Activated CD4-positive, alpha-beta memory T cell treated with anti-CD3 and anti-CD28 coated beads for 36 hours (primary cell): ENCODE results near the gene HMOX2. TPM values are rescaled to one million over a fixed set of nuclear protein-coding genes. Genes with fewer than 3 reads are reported as not detected.

Experiments used
- CTCF ChIA-PET: fragments of 350-600 bp; sonication (Branson Sonifier 250); formaldehyde crosslinking; loops from one replicate; lab custom pipeline; 2021; ENCODE audit warnings: antibody characterized with exemption, inconsistent platforms; lab: Charles Lee
- POLR2A ChIA-PET: fragments of 350-600 bp; sonication (Branson Sonifier 250); formaldehyde crosslinking; loops from one replicate; lab custom pipeline; 2021; ENCODE audit warnings: antibody characterized with exemption; lab: Charles Lee
- DNase-seq: peaks from one replicate; pipeline ENCODE4 v3.0.0-alpha.2; 2020
- H3K27ac Mint-ChIP-seq: one replicate; pipeline ENCODE4 v1.8.0; 2021; ENCODE audit warnings: mixed read lengths
- H3K27me3 Mint-ChIP-seq: one replicate; pipeline ENCODE4 v1.8.0; 2021; ENCODE audit warnings: mixed read lengths
- H3K36me3 Mint-ChIP-seq: one replicate; pipeline ENCODE4 v1.8.0; 2021; ENCODE audit warnings: mixed read lengths
- H3K4me1 Mint-ChIP-seq: one replicate; pipeline ENCODE4 v1.8.0; 2021; ENCODE audit warnings: low read depth, mixed read lengths
- H3K4me3 Mint-ChIP-seq: one replicate; pipeline ENCODE4 v1.8.0; 2021; ENCODE audit warnings: mild to moderate bottlenecking, mixed read lengths
- H3K9me3 Mint-ChIP-seq: one replicate; pipeline ENCODE4 v1.8.0; 2021; ENCODE audit warnings: mixed read lengths
- intact Hi-C: fragments of 100-400 bp; cut with micrococcal nuclease; formaldehyde crosslinking; loops from one replicate; pipeline ENCODE4 v1.15.1; 2023
- total RNA-seq, 2 experiments: library from RNA; stranded (reverse); gene quantifications; one replicate each; pipeline ENCODE4 v1.2.3, GENCODE V29; 2021

The HMOX2 gene
- total RNA-seq, 2 experiments from 2014 or later = 69.1 to 76.0 TPM

DNA sequence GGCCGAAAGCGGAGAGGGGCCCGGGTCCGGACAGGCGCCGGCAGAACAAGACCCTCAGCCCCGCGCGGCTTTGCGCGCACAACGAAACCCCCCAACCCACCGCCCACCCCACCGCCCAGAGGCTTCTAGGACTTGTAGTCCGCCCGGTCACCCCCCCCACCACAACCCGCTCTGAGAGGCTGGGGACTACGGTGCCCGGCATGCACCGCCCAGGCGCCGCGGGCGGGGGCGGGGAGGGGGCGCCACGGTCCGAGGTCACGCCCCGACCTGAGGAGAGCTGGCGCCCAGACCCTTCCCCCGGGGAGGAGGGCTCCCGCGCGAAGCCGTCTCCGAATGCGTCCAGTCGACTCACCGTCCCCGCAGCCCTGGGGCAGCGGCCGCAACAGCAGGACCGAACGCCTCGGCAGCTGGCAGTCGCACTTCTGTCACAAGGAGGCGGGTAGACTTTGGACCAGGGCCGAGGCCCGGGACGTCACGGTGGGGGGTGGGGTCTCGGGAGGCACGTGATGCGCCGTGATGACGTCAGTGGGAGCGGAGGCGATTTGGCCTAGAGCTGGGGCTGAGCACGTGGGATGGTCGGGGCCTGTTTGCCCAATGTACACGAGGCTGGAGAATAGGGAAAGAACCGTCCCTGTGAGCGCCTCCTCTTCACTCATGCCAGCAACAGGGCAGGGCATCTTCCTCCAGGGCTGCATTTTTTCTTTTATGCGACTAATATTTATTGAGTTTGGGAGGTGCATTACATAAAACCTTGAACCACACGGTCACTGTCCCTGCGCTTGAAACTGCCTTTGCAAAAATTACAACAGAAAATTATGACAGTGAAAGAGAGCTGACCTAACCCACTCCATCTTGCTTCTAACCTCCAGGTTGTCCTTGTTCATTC lies 62.4 kb downstream of the HMOX2 start, which contains the start of gene CDIP1:
TSS of gene CDIP1 (minus strand) at position 424 of the 886 bp plus-strand sequence. CDS start 24,643 bp downstream, outside the sequence.
- intact Hi-C loops = loop anchor here (1.0 to 5.0 kb wide), 5 partner anchors 9 to 126 kb away; partner anchors contain the start of genes DNAJA3 and HMOX2
- Mint-ChIP-seq H3K9me3 (peaks cover 11% of the 10 kb centered on the region), H3K4me3 (peak within 1 kb of the TSS; percentile 72), H3K36me3 (peaks cover 8% of the 10 kb centered on the region), H3K27me3 (no peaks in the 10 kb centered on the region), H3K27ac (peak within 1 kb of the TSS; percentile 12), H3K4me1 (peaks cover 33% of the 10 kb centered on the region)
- POLR2A ChIA-PET = interaction anchor here (0.8 to 1.1 kb wide), 7 partner anchors 9 to 228 kb away, joined by 3 to 4 read pairs (median 3); partner anchors contain the start of genes CORO7 and MGRN1
- CTCF ChIA-PET = interaction anchor here (0.6 to 2.8 kb wide), 6 partner anchors 9 to 138 kb away, joined by 3 to 25 read pairs (median 4); no protein-coding TSS in a partner anchor
- peak; percentile 99 for DNase-seq

DNA sequence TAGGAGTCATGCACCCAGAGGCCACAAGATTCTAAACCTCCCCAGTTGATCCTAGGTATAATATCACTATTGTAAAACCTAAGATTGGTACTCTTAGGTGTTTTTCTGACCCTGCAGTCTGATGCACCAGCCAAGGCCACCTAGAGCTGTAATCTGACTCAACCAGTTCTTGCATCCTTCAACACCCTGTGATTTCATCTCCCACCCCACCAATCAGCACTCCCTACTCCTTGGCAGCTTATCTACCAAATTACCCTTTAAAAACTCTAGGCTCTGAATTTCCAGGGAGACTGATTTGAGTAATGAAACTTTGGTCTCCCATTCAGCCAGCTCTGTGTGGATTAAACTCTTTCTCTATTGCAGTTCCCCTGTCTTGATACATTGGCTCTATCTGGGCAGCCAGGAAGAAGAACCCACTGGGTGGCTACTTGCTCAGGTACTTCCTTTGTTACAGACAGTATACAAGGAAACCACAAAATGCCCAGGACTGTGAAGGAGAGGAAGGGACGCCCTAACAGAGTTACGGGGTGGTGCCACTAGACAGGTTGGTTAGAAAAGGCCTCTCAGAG lies 63.6 kb downstream of the HMOX2 start:
- ChIA-PET CTCF (interaction anchor here (0.9 to 1.5 kb wide), 5 partner anchors 9 to 84 kb away, joined by 3 to 10 read pairs (median 3); partner anchors contain the start of gene MGRN1), POLR2A (no interaction called here)
- DNase-seq = no peak
- H3K9me3 Mint-ChIP-seq = peaks cover 11% of the 10 kb centered on the region
- no peak overlapping the region for H3K27ac Mint-ChIP-seq
- H3K4me1 Mint-ChIP-seq = peaks cover 33% of the 10 kb centered on the region
- H3K36me3 Mint-ChIP-seq = peaks cover 8% of the 10 kb centered on the region
- H3K4me3 Mint-ChIP-seq = no peak overlapping the region
- intact Hi-C loops = loop anchor here (2.0 to 5.0 kb wide), 2 partner anchors 77 to 127 kb away; no protein-coding TSS in a partner anchor
- H3K27me3 Mint-ChIP-seq = no peaks in the 10 kb centered on the region

DNA sequence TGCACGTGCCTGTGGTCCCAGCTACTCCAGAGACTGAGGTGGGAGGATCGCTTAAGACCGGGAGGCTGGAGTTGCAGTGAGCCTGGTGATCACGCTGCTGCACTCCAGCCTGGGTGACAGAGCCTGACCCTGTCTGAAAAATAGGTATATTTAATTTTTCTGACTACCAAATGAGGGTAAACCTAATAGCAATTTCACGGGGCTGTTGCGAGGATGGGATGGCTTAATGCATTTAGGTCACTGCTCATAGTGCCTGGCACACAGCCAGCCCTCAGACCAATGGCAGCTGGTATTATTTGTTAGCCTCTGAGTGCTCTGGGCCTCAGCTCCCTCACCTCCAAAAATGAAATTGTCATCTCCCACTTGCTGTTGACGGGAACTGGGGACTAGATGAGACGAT lies 68.3 kb downstream of the HMOX2 start:
- Mint-ChIP-seq H3K4me3 (no peak overlapping the region), H3K9me3 (peaks cover 7% of the 10 kb centered on the region), H3K27me3 (no peaks in the 10 kb centered on the region), H3K36me3 (peaks cover 5% of the 10 kb centered on the region), H3K4me1 (peaks cover 2% of the 10 kb centered on the region), H3K27ac (no peak overlapping the region)
- POLR2A ChIA-PET = no interaction called here
- CTCF ChIA-PET = interaction anchor here (0.8 to 1.0 kb wide), 2 partner anchors 8 to 30 kb away, joined by 3 read pairs; no protein-coding TSS in a partner anchor
- DNase-seq = no peak
- intact Hi-C loops = no loop called here

DNA sequence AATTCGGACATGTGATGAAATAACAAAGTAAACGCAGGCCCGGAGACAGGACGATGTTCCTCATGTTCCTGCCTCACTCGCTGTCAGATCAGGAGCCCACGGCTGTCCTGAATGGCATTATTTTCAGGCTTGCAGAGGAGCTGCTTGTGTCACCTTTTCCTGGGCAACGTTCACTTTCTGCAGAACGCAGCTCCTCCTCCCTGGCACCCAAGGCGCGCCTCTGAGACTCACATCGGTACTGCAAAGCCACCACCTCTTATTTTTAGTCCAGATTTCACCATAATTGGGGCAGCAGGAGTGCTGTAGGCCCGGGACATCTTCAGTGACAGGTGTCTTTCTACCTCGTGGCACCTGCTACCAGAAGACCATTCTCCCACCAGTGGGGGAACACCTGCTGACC lies 71.9 kb downstream of the HMOX2 start:
- ChIA-PET CTCF (interaction anchor here (0.6 to 3.9 kb wide), 14 partner anchors 8 to 295 kb away, joined by 3 to 53 read pairs (median 4); partner anchors contain the start of gene MGRN1), POLR2A (no interaction called here)
- H3K27me3 Mint-ChIP-seq = no peaks in the 10 kb centered on the region
- intact Hi-C loops = loop anchor here (1.0 kb wide), 1 partner anchor 42 kb away; no protein-coding TSS in a partner anchor
- DNase-seq = no peak
- H3K27ac Mint-ChIP-seq = no peak overlapping the region
- H3K36me3 Mint-ChIP-seq = no peaks in the 10 kb centered on the region
- peaks cover 2% of the 10 kb centered on the region for H3K4me1 Mint-ChIP-seq
- no peak overlapping the region for H3K4me3 Mint-ChIP-seq
- no peaks in the 10 kb centered on the region for H3K9me3 Mint-ChIP-seq

DNA sequence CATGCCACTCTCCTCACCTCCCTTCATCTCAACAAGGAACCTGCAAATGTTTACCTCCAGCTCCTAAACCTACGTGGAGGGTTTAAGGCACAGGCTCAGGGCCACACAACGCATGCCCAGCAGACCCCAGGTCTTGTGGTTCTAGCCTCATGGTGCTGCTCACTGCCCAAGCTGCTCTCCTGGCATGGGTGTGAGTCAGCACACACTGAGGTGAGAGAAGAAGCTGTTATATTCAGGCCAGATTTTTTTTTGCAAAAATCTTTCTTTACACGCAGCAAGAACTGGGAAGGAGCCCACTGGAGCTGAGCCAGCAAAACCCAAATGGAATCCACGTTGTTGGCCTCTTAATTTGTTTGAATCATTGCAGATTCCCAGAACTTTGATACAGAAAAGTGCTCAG lies 74.4 kb downstream of the HMOX2 start:
- Mint-ChIP-seq H3K4me3 (no peak overlapping the region), H3K4me1 (peaks cover 2% of the 10 kb centered on the region), H3K27me3 (no peaks in the 10 kb centered on the region), H3K27ac (no peak overlapping the region), H3K9me3 (no peaks in the 10 kb centered on the region), H3K36me3 (no peaks in the 10 kb centered on the region)
- no peak for DNase-seq
- CTCF ChIA-PET = interaction anchor here (0.7 to 3.9 kb wide), 4 partner anchors 44 to 204 kb away, joined by 3 to 53 read pairs (median 3); no protein-coding TSS in a partner anchor
- intact Hi-C loops = no loop called here
- POLR2A ChIA-PET = no interaction called here

DNA sequence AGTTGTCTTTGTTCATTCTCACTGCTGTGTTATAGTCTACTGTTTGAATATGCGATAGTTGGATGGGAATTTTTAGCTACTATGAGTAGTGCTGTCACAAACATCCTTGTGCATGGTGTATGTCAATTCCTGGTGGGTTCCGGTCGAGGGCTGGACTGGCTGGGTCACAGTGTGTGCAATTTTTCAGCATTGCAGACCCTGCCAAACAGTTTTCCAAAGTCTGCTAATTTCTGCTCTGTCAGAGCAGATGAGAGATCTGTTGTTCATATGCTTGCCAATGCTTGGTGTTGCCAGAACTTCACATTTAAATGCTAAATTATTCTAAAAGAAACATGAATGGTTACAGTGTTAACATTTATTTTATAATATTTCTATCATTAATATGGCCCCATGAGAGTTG lies 76.3 kb downstream of the HMOX2 start:
- CTCF ChIA-PET = interaction anchor here (0.7 to 1.5 kb wide), 2 partner anchors 12 to 46 kb away, joined by 3 to 7 read pairs; no protein-coding TSS in a partner anchor
- Mint-ChIP-seq H3K4me1 (peaks cover 2% of the 10 kb centered on the region), H3K9me3 (no peaks in the 10 kb centered on the region), H3K4me3 (no peak overlapping the region), H3K27ac (no peak overlapping the region), H3K27me3 (no peaks in the 10 kb centered on the region), H3K36me3 (no peaks in the 10 kb centered on the region)
- POLR2A ChIA-PET = no interaction called here
- DNase-seq = no peak
- intact Hi-C loops = no loop called here

DNA sequence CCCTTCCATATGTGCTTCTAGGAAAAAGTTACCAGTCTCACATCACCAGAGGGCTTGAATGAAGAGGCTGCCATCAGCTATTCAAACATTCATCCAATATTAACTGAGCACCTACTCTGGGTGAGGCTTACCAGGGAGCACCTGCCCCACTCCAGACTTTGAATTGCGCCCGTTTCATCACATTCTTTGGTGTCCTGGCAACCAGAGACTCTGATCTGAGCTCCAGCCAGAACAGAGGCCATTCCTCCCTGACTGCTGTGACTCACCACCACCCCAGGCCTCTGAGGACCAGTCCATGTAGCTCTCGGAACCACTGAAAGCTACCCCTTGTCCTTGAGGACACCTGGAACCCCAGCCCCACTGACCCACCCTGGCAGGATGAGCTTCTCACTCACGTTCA lies 79.9 kb downstream of the HMOX2 start, which contains the start of gene C16orf96:
TSS of gene C16orf96 (plus strand) at position 229 of the 400 bp plus-strand sequence. CDS start at position 379, 150 bp downstream.
- Mint-ChIP-seq H3K4me1 (no peaks in the 10 kb centered on the region), H3K27me3 (no peaks in the 10 kb centered on the region), H3K9me3 (no peaks in the 10 kb centered on the region), H3K4me3 (no peak within 1 kb of the TSS), H3K27ac (no peak within 1 kb of the TSS), H3K36me3 (no peaks in the 10 kb centered on the region)
- POLR2A ChIA-PET = interaction anchor here (0.5 kb wide), 1 partner anchor 494 kb away, joined by 3 read pairs; no protein-coding TSS in a partner anchor
- intact Hi-C loops = no loop called here
- no peak for DNase-seq
- CTCF ChIA-PET = no interaction called here

DNA sequence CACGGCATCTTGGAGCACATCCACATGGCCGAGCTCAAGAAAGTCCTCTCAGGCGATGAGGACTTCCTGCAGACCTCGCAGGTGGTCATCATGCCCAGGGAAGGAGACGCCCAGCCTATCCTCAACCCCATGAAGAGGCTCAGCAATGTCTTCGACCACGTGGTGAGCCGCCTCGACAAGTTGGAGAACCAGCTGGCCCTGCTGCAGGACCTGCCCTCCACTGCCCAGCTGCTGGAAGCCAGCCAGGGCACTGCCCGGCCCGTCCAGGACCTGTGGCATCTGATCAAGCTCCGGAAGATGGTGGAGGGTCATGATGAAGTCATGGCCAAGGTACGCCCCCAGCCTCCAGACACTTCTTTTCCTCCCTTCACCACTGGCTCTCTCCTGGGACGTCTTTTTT lies 80.4 kb downstream of the HMOX2 start:
- Mint-ChIP-seq H3K27me3 (no peaks in the 10 kb centered on the region), H3K4me1 (no peaks in the 10 kb centered on the region), H3K36me3 (no peaks in the 10 kb centered on the region), H3K27ac (no peak overlapping the region), H3K9me3 (no peaks in the 10 kb centered on the region), H3K4me3 (no peak overlapping the region)
- ChIA-PET POLR2A (no interaction called here), CTCF (no interaction called here)
- intact Hi-C loops = no loop called here
- DNase-seq = no peak

DNA sequence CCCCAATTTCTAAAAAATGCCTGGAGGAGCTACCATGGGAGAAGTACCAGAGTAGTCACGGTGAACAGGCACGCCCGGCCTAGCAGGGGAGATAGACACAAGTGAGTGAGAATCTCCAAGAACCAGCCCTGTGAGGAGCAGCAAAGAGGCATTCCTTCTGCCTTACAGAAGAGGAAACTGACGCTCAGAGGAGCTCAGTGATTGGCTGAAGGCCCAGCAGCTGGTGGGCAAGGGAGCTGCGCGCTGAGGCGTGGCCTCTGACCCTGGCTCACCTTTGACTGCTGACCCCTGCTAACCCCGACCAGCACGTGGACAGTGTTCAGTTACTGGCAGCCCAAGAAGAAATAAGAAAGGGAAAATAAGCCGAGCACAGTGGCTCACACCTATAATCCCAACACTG lies 81.8 kb downstream of the HMOX2 start:
- intact Hi-C loops = no loop called here
- no peak for DNase-seq
- Mint-ChIP-seq H3K9me3 (no peaks in the 10 kb centered on the region), H3K4me1 (no peaks in the 10 kb centered on the region), H3K27ac (no peak overlapping the region), H3K4me3 (no peak overlapping the region), H3K27me3 (no peaks in the 10 kb centered on the region), H3K36me3 (no peaks in the 10 kb centered on the region)
- CTCF ChIA-PET = interaction anchor here (0.6 kb wide), 1 partner anchor 11 kb away, joined by 3 read pairs; no protein-coding TSS in a partner anchor
- POLR2A ChIA-PET = no interaction called here
